Astrocyte of the spinal cord (primary cell): ENCODE results near the gene ABCC3.

ENCODE experiments used
- DNase-seq: peaks from one replicate; pipeline ENCODE4 v3.0.0; 2011; ENCODE audit warnings: low read depth, low spot score
- H3K4me3 ChIP-seq: 2 replicates; pipeline ENCODE4 v1.5.1; 2011; ENCODE audit warnings: low read depth, mild to moderate bottlenecking, low read length, moderate library complexity
- in situ Hi-C: cut with HindIII; loops from 2 replicates; pipeline ENCODE4 v1.10.0; 2017; ENCODE audit warnings: low sequenced_read_pairs
- TF ChIP-seq, protein P1 (sequence below): IDR thresholded peaks from 2 replicates; pipeline ENCODE4 v1.5.1; 2012; ENCODE audit warnings: low read depth, mild to moderate bottlenecking, low read length, inconsistent platforms

ABCC3 gene

GRCh38 chr17:50604513-50604912 lies 30.2 kb upstream of the ABCC3 start:
- DNase-seq = peak; percentile 52
- in situ Hi-C loops = no loop called here
- no peak overlapping the region for H3K4me3 ChIP-seq
- TF ChIP-seq, protein P1, sequence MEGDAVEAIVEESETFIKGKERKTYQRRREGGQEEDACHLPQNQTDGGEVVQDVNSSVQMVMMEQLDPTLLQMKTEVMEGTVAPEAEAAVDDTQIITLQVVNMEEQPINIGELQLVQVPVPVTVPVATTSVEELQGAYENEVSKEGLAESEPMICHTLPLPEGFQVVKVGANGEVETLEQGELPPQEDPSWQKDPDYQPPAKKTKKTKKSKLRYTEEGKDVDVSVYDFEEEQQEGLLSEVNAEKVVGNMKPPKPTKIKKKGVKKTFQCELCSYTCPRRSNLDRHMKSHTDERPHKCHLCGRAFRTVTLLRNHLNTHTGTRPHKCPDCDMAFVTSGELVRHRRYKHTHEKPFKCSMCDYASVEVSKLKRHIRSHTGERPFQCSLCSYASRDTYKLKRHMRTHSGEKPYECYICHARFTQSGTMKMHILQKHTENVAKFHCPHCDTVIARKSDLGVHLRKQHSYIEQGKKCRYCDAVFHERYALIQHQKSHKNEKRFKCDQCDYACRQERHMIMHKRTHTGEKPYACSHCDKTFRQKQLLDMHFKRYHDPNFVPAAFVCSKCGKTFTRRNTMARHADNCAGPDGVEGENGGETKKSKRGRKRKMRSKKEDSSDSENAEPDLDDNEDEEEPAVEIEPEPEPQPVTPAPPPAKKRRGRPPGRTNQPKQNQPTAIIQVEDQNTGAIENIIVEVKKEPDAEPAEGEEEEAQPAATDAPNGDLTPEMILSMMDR = no peak

DNA sequence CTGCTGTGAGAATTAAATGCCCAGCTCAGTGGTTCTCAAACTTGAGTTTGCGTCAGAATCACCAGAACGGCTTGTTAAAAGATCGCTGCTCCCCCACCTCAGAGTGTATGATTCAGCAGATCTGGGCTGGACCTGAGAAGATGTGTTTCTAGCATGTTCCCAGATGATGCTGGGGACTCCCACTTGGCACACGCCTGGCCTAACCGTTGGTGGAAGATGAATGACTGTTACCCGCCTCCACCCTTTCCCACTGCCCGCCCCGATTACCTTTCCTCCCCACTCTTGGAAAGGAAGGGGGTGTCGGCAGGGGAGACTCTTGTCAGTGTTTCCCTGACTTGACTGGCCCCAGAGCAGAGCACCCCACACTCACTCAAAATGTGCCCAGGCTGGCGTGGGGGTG lies 29.3 kb upstream of the ABCC3 start:
- DNase-seq = no peak
- in situ Hi-C loops = no loop called here
- TF ChIP-seq, protein P1 = no peak
- H3K4me3 ChIP-seq = no peak overlapping the region

- no peak for DNase-seq
- TF ChIP-seq, protein P1 = no peak
- no peak overlapping the region for H3K4me3 ChIP-seq
- in situ Hi-C loops = no loop called here
Observed at GRCh38 chr17:50607522-50608175, 27.0 kb upstream of the ABCC3 start.

DNA sequence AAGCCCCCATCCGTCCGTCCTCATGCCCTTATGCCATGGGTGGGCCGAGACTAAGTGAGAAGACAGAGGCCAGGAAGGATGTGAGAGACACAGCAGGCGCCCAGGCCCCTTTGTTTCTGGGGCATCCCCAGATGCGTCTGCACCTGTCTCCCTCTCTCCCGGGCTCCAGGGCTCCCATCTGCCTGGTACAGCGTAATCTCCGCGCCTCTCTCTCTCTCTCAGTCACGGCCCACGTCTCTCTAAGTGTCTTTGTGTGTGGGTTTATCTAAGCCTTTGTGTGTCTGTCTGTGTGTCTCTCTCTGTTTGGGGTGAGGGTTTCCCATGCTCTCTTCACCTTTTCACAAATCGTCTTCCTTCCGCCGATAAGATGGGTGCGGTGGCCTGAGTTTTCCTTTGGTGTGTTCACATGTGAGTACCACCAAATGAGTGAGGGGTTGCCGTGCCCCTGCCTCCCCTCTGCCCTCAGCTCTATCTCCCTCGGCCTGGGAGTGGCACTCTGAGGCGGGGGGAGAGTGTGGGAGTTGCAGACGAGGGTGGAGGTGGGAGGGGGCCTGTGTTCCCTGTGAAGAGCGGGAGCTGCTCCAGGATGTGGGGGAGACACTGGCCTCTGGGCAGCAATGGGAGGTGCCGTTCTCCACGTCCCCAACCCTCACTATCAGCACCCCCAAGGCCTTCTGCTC lies 25.8 kb upstream of the ABCC3 start:
- H3K4me3 ChIP-seq = no peak overlapping the region
- TF ChIP-seq, protein P1 = no peak
- in situ Hi-C loops = no loop called here
- no peak for DNase-seq

DNA sequence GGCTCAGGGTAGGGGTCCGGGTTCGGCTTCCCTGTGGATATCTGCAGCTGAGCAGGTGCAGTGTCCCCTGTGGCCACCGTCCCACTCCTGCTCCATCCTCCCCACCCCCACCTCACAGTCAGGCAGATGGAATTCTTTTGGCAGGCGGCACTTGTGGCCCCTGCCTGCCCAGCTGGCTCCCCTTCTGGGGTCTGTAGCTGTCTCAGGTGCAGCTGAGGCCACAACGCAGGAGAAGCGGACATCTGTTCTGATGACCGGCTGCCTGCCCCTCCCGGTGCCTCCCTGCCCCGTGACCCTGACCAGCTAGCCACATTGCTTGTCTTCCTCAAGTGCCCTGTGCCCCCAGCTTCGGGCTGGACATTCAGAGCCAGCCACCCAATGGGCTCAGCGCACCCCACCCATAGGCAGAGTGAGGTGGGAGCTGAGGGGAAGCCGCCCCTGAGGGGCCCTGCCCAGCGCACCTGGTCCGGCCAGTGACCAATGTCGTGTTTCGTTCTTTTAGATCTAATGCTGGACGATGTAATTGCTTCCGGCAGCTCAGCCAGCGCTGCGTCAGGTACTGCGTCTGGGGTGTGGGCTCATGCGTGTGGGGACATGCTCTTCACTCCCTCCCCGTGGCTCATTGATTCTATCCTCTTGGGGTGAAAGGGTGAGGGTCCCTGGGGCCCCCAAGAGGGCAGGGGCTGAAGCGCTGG lies 25.2 kb upstream of the ABCC3 start:
- no peak for DNase-seq
- in situ Hi-C loops = no loop called here
- H3K4me3 ChIP-seq = no peak overlapping the region
- TF ChIP-seq, protein P1 = no peak

GRCh38 chr17:50611634-50612033 lies 23.0 kb upstream of the ABCC3 start:
- H3K4me3 ChIP-seq = no peak overlapping the region
- TF ChIP-seq, protein P1 = no peak
- no peak for DNase-seq
- in situ Hi-C loops = no loop called here
